Endothelial cell (in vitro differentiated cells): Measurements from ENCODE around the gene RECQL5. TPM values are rescaled to one million over a fixed set of nuclear protein-coding genes. Genes with fewer than 3 reads are reported as not detected.
A peak's percentile ranks its signal among the peaks of the same experiment; 100 is the strongest.
"Not testable (repeated sequence)": the region's sequence is repeated elsewhere in the genome, so short reads cannot be mapped to it uniquely, and the experiment has no call there.

ENCODE experiments used
- DNase-seq: peaks from one replicate; pipeline ENCODE4 v3.0.0; 2021; ENCODE audit warnings: low spot score
- H3K27ac Mint-ChIP-seq: one replicate; pipeline ENCODE4 v1.8.0; 2021; ENCODE audit warnings: mixed read lengths, inconsistent platforms; ENCODE audit not compliant: unreplicated experiment
- H3K27me3 Mint-ChIP-seq: one replicate; pipeline ENCODE4 v1.8.0; 2021; ENCODE audit warnings: mild to moderate bottlenecking, moderate library complexity, mixed read lengths, inconsistent platforms; ENCODE audit not compliant: unreplicated experiment
- H3K36me3 Mint-ChIP-seq: one replicate; pipeline ENCODE4 v1.8.0; 2021; ENCODE audit warnings: mild to moderate bottlenecking, low read depth, mixed read lengths, inconsistent platforms; ENCODE audit not compliant: unreplicated experiment
- H3K4me1 Mint-ChIP-seq: one replicate; pipeline ENCODE4 v1.8.0; 2021; ENCODE audit warnings: mild to moderate bottlenecking, mixed read lengths, inconsistent platforms; ENCODE audit not compliant: unreplicated experiment
- H3K4me3 Mint-ChIP-seq: one replicate; pipeline ENCODE4 v1.8.0; 2021; ENCODE audit warnings: mild to moderate bottlenecking, mixed read lengths, inconsistent platforms; ENCODE audit not compliant: unreplicated experiment
- H3K9me3 Mint-ChIP-seq: one replicate; pipeline ENCODE4 v1.8.0; 2021; ENCODE audit warnings: mixed read lengths, inconsistent platforms; ENCODE audit not compliant: unreplicated experiment
- total RNA-seq: library from RNA; stranded (reverse); fragmentation: NEBNext Ultra II Directional; extraction: Animal tissue kit (Norgen Biotek cat#: 25700); gene quantifications from one replicate; pipeline ENCODE4 v1.2.1, GENCODE V29; 2021; ENCODE audit not compliant: unreplicated experiment
- TF ChIP-seq, protein P1 (sequence below): fragments of 200-600 bp; sonication (generic); IDR thresholded peaks from one replicate; pipeline ENCODE4 v1.5.0; 2021; ENCODE audit warnings: antibody characterized with exemption; ENCODE audit not compliant: unreplicated experiment

Gene RECQL5
- total RNA-seq, 1 donor from 2014 or later, result 40.2 TPM

DNA sequence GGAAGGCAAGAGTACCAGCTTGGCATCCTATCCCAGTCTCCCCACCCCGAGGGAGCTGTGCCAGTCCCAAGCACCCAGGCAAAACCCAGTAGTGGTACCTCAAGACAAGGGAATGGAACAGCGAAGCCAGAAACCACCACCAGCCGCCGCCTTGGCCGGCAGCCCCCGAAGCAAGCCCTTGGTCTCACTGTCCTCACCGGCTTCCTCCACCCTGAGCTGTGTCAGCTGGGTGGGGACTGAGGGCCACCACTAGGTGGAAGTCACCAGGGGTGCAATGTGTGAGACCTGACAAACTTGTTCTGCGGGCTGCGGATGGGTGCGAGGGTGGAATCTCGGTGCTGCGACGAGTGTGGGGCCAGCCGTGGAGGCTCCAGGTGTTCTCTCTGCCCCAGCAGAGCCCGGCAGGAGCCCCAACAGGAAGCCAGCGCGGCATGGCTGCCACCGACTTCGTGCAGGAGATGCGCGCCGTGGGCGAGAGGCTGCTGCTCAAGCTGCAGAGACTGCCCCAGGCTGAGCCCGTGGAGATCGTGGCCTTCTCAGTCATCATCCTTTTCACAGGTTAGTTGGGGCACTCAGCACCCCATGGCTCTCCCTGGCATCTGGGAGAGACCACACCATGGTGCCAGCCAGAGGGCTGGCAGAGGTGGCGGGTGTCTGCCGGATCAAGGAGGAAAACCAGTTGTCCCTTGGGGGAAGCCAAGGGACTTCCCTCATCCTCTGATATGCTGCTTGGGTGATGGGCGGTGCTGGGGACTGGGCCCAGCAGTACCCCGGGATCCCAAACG lies 27.0 kb downstream of the RECQL5 start:
- Mint-ChIP-seq H3K27ac (no peak overlapping the region), H3K9me3 (no peaks in the 10 kb centered on the region), H3K4me3 (no peak overlapping the region), H3K27me3 (no peaks in the 10 kb centered on the region), H3K4me1 (no peaks in the 10 kb centered on the region), H3K36me3 (peaks cover 7% of the 10 kb centered on the region)
- no peak for DNase-seq
- TF ChIP-seq, protein P1, sequence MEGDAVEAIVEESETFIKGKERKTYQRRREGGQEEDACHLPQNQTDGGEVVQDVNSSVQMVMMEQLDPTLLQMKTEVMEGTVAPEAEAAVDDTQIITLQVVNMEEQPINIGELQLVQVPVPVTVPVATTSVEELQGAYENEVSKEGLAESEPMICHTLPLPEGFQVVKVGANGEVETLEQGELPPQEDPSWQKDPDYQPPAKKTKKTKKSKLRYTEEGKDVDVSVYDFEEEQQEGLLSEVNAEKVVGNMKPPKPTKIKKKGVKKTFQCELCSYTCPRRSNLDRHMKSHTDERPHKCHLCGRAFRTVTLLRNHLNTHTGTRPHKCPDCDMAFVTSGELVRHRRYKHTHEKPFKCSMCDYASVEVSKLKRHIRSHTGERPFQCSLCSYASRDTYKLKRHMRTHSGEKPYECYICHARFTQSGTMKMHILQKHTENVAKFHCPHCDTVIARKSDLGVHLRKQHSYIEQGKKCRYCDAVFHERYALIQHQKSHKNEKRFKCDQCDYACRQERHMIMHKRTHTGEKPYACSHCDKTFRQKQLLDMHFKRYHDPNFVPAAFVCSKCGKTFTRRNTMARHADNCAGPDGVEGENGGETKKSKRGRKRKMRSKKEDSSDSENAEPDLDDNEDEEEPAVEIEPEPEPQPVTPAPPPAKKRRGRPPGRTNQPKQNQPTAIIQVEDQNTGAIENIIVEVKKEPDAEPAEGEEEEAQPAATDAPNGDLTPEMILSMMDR, result no peak

DNA sequence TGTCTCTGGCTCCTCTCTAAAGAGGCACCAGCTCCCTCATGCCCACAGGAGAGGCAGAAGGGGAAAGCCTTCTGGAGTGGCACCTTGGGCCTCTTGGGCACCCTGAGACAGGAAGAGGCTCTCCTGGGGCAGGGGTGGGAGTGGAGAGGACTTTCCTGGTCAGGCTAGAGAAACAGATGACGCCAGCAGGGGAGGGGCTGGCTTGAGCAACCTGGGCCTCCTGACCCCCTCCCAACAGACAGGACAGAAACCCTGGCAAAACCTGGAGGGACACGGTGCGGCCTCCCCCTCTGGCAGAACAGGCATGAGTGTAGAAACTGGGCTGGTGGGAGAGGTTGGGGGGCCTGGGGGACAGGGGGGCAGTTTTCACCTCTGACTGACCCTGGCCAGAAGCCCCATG lies 27.6 kb downstream of the RECQL5 start:
- TF ChIP-seq, protein P1, result no peak
- Mint-ChIP-seq H3K27ac (no peak overlapping the region), H3K27me3 (no peaks in the 10 kb centered on the region), H3K4me3 (no peak overlapping the region), H3K36me3 (peaks cover 7% of the 10 kb centered on the region), H3K9me3 (no peaks in the 10 kb centered on the region), H3K4me1 (no peaks in the 10 kb centered on the region)
- DNase-seq, result no peak

DNA sequence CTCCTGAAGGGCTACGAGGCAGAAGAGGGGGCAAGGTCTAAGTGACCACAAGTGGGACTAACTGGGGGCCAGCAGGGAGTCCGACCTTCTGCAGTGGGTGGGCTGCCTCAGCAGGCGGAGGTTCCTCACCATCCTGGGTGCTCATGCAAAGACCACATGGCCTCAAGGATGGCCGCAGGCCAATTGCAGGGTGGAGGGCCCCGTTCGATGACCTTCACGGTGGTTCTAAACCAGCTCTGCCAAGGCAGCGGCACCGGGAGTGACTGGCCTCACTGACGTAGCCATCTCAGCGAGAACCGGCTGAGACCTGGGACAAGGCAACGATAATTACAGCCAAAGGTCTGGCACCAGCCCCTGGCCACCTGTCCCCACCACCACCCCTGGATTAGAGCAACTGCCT lies 28.1 kb downstream of the RECQL5 start:
- peaks cover 2% of the 10 kb centered on the region for H3K4me1 Mint-ChIP-seq
- DNase-seq, result no peak
- no peak overlapping the region for H3K27ac Mint-ChIP-seq
- H3K9me3 Mint-ChIP-seq, result no peaks in the 10 kb centered on the region
- peaks cover 7% of the 10 kb centered on the region for H3K36me3 Mint-ChIP-seq
- no peaks in the 10 kb centered on the region for H3K27me3 Mint-ChIP-seq
- TF ChIP-seq, protein P1, result no peak
- no peak overlapping the region for H3K4me3 Mint-ChIP-seq

DNA sequence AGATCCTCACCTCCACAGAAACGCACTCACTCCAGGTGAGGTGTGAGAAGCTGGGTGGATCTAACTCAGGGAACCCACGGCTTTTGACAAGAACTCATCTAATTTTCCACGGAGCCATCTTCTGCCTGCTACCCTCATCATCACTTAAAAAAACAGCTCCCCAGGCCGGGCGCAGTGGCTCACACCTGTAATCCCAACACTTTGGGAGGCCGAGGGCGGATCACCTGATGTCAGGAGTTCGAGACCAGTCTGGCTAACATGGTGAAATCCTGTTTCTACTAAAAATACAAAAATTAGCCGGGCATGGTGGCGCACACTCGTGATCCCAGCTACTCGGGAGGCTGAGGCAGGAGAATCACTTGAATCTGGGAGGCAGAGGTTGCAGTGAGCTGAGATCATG lies 28.9 kb downstream of the RECQL5 start:
- H3K27ac Mint-ChIP-seq, H3K9me3 Mint-ChIP-seq, DNase-seq, H3K36me3 Mint-ChIP-seq, H3K27me3 Mint-ChIP-seq, H3K4me1 Mint-ChIP-seq: not testable (repeated sequence)
- peak overlapping the region; percentile 31 for H3K4me3 Mint-ChIP-seq

DNA sequence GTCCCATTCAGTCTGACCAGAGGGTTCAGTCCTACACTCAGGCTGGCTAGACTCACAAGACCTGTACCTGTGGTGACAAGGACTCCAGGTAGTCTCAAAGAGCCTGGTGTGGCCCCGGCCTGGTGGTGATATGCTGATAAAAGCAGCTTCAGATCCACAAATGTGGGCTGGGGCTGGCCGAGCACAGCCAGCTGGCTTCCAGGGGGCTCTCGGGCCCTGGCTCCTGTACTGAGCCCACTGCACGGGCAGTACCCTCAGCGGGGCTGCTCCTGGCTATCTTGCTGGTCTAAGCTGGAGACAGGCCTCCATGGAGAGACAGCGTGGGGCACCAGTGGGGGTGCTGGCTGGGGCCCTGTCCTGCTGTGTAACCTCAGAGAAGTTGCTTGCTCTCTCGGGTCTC lies 29.4 kb downstream of the RECQL5 start:
- H3K36me3 Mint-ChIP-seq, result peaks cover 4% of the 10 kb centered on the region
- no peak overlapping the region for H3K27ac Mint-ChIP-seq
- TF ChIP-seq, protein P1, result no peak
- H3K9me3 Mint-ChIP-seq, result no peaks in the 10 kb centered on the region
- peaks cover 8% of the 10 kb centered on the region for H3K4me1 Mint-ChIP-seq
- DNase-seq, result no peak
- peaks cover under 1% of the 10 kb centered on the region for H3K27me3 Mint-ChIP-seq
- no peak overlapping the region for H3K4me3 Mint-ChIP-seq
